AG20443 (cell line): Measurements from ENCODE around the gene KRR1.
A peak's percentile ranks its signal among the peaks of the same experiment; 100 is the strongest.
"Not testable (repeated sequence)": the region's sequence is repeated elsewhere in the genome, so short reads cannot be mapped to it uniquely, and the experiment has no call there.

ENCODE experiments used
- DNase-seq: peaks from one replicate; pipeline ENCODE4 v3.0.0; 2012; ENCODE audit warnings: low spot score, mixed read lengths

KRR1 gene

GRCh38 chr12:75476071-75476470, 35.3 kb downstream of the KRR1 start:
- DNase-seq, result no peak

DNA sequence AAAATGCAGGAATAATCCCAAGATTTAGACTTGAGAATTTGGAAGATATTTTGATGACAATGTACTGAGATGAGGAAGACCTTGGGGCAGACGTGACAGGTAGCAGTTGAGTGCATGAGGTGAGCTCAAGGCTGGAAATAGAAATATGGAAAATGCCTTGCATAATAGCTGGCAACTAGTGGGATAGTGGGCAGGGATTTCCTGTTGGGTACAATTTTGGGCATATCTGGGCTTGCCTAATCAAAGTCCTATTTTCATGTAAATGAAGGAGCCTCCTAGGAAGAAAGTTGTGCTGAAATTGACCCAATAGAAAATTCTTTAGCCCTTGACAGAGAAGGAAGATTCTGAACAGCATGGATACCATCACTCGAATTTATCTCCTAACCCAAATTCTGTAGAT, 37.3 kb downstream of the KRR1 start:
- DNase-seq, result no peak

DNA sequence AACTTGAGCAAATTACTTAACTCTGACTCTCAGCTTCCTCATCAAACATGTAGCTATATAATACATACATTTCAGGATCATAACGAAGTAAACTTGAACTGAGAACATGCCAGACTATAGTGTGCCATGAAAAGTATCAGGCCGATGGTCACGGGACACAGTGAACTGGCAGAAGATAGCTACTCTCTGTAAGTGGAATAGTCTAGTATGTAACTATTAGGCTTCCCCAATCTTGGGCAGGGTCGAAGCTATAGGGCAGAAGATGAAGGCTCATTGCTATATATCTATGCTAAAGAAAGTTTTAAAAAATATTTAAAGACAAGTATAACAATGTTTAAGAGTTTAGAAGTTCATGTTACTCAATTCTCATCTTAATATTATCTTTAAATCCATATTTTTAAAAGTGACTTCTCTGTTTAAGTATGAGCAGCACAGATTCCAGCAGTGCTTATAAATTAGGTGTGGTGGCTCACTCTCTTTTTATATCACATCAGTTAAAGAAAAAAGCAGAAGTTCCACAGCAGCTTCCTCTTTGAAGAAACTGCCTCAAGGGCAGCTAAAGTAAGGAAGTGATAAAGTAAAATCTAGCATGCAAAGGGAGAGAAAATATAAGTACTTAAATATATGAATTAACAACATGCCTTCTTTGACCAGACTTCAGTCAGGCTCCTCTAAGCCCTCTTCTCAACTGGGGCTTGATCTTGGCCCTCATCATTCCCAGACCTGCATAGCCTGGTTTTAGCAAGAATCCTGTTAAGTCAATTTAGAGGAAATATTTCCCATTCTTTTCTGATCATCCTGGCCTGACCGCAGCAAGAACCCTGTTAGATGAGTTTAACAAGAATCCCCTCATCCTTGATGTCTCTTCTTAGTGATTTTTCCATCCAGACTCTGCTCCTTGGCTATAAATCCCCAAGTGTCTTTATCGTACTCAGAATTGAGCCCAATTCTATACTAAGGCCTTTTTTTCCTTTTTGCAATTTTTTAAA, 39.2 kb downstream of the KRR1 start:
- no peak for DNase-seq

DNA sequence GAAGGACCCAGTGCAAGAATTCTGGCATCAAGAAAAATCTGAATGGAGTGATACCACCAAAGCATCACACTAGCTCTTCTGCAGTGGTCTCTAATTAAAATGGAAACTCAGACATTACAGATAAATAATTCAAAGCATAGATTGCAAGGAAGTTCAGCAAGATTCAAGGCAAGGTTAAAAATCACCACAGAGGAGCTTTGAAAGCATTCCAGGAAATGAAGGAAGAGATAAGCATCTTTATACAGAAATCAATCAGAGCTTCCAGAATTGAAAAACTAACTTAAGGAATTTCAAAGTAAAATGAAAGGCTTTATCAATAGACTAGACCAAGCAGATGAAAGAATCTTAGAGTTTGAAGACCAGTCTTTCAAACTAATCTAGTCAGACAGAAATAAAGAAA, 51.2 kb downstream of the KRR1 start:
- no peak for DNase-seq

- DNase-seq, result no peak
Measured at GRCh38 chr12:75459755-75460154, 51.7 kb downstream of the KRR1 start.

DNA sequence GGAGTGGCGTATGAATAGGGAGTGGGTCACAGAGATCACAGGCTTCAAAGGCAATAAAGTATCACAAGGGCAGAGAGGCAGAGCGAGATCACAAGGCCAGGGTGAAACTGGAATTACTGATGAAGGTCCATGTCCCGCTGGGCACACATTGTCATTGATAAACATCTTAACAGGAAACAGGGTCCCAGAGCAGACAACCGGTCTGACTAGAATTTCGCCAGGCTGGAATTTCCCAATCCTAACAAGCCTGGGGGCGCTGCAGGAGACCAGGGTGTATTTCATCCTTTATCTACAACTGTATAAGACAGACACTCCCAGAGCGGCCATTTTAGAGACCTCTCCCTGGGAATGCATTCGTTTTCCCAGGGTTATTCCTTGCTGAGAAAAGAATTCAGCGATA, 53.5 kb downstream of the KRR1 start:
- not testable (repeated sequence) for DNase-seq

DNA sequence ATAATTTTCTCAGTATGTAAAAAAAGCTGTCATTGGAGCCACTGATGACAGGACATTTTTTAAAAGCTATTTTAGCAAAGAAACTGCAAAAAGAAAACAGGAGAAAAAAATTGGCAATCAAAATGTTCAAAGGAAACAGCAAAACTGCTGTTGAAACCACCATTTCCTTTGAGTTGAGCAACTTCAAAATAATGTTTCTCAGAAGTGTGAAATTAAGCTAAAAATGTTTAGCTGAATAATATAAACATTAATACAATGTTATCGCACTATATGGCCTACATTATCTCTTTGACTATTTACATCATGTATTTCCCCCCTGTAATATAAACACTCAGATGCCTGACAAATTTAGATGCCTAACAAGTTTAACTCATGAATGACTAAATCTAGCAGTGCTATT, 54.2 kb downstream of the KRR1 start:
- no peak for DNase-seq

DNA sequence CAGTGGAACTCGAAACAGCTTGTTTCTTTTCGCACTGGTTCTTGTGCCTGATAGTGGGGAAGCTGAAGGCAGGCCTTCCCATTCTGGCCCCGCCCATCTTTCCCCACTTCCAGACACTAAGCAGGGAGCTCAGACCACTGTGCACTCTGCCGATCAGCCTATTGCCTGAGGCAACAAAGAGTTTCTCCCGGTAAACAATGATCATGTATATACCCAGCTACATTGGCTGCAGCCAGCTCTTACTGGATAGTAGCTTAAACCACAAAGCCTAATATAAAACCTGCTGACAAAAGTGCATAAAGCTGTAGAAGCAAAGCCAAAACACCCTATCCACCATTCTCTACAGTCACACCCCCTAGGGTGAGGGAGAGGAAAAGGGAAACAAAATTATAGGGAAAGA, 55.6 kb downstream of the KRR1 start:
- DNase-seq, result no peak

GRCh38 chr12:75452675-75453330, 58.6 kb downstream of the KRR1 start:
- DNase-seq, result peak; percentile 51

- DNase-seq, result no peak
Measured at GRCh38 chr12:75447691-75448393, 63.6 kb downstream of the KRR1 start.

GRCh38 chr12:75446857-75447256, 64.6 kb downstream of the KRR1 start:
- DNase-seq, result peak; percentile 56

DNA sequence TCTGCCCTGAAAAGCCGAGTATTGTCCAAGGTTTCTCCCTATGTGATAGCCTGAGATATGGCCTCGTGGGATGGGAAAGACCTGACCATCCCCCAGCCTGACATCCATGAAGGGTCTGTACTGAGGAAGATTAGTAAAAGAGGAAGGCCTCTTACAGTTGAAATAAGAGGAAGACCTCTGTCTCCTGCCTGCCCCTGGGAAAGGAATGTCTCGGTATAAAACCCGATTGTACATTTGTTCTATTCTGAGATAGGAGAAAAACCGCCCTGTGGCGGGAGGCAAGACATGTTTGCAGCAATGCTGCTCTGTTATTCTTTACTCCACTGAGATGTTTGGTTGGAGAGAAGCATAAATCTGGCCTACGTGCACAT, 66.3 kb downstream of the KRR1 start:
- not testable (repeated sequence) for DNase-seq

DNA sequence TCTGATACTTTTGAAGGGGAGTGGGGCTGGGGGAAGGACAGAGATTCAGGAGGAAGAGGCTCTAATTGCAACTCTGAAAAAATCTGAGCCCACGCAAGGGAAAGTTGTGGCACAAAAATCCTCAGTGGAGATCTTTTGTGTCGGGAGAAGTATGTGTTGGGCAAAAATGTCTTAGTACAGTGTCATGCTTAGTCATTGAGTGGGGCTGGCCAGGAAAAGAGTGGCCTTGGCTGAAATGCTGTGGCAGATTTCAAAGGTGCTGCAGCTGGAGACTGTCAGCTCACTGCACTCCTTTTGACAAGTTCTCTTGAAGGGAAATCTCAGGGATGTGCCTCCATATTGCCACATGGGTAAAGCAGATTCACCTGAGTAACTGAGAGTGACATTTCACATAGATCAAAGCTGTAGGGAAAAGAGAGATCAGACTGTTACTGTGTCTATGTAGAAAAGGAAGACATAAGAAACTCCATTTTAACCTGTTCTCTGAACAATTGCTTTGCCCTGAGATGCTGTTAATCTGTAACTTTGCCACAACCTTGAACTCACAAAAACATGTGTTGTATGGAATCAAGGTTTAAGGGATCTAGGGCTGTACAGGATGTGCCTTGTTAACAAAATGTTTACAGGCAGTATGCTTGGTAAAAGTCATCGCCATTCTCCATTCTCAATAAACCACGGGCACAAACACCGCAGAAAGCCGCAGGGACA, 66.8 kb downstream of the KRR1 start:
- DNase-seq, result peak; percentile 76

DNA sequence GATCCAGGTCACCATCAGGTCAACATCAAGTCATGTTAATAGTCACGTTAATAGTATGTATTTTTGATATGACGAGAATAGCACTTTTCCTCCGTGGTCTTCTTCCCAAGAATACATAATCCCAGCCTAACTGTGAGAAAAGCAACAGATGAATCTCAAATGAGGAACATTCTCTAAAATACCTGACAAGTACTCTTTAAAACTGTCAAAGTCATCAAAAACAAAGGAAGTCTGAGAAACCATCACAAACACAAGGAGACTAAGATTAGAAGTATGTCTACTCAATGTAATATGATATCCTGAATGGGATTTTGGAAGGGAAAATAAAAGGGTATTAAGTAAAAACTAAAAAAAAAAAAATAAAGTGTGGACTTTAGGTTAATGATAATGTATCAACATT, 67.7 kb downstream of the KRR1 start:
- DNase-seq, result no peak

GRCh38 chr12:75442454-75442853, 69.0 kb downstream of the KRR1 start:
- DNase-seq, result not testable (repeated sequence)

DNA sequence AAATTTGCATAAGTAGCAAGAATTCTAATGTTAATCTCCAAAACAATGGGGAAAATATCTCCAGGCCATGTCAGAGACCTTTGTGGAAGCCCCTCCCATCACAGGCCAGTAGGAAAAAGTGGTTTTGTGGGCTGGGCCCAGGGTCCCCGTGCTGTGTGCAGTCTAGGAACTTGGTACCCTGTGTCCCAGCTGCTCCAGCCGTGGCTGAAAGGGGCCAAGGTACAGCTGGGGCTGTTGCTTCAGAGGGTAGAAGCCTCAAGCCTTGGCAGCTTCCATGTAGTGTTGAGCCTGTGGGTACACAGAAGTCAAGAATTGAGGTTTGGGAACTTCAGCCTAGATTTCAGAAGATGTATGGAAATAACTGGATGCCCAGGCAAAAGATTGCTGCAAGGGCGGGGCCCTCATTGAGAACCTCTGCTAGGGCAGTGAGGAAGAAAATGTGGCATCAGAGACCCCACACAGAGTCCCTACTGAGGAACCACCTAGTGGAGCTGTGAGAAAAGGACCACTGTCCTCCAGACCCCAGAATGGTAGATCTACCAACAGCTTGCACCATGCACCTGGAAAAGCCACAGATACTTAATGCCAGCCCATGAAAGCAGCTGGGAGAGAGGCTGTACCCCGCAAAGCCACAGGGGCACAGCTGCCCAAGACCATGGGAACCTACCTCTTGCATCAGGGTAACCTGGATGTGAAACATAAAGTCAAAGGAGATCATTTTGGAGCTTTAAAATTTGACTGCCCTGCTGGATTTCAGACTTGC, 69.5 kb downstream of the KRR1 start:
- DNase-seq, result not testable (repeated sequence)
